Retina (tissue), 1 donor: ENCODE measurements around the gene RGS7.
"Not testable (repeated sequence)": the region's sequence is repeated elsewhere in the genome, so short reads cannot be mapped to it uniquely, and the experiment has no call there.

Experiments used
- DNase-seq: peaks from one replicate; pipeline ENCODE4 v3.0.0-alpha.2; 2016

Gene RGS7

GRCh38 chr1:241068359-241068758, 288.6 kb downstream of the RGS7 start:
- DNase-seq, result no peak

- no peak for DNase-seq
These were observed 293.7 kb downstream of the RGS7 start for GRCh38 chr1:241063276-241063675.

GRCh38 chr1:241061062-241061461, 295.9 kb downstream of the RGS7 start:
- DNase-seq, result no peak

- no peak for DNase-seq
These were observed 308.4 kb downstream of the RGS7 start for GRCh38 chr1:241048622-241049021.

GRCh38 chr1:241045659-241046058, 311.3 kb downstream of the RGS7 start:
- no peak for DNase-seq

- no peak for DNase-seq
These were observed 322.6 kb downstream of the RGS7 start for GRCh38 chr1:241034203-241034936.

GRCh38 chr1:241024834-241025233, 332.2 kb downstream of the RGS7 start:
- DNase-seq, result no peak

- no peak for DNase-seq
These were observed 334.6 kb downstream of the RGS7 start for GRCh38 chr1:241022366-241022765.

- DNase-seq, result no peak
These were observed 335.9 kb downstream of the RGS7 start for GRCh38 chr1:241020851-241021697.

GRCh38 chr1:241012708-241013340, 344.2 kb downstream of the RGS7 start:
- no peak for DNase-seq

- DNase-seq, result no peak
These were observed 349.3 kb downstream of the RGS7 start for GRCh38 chr1:241007668-241008067.

- no peak for DNase-seq
These were observed 357.2 kb downstream of the RGS7 start for GRCh38 chr1:240999826-241000225.

- no peak for DNase-seq
These were observed 358.5 kb downstream of the RGS7 start for GRCh38 chr1:240998441-240999015.

- no peak for DNase-seq
These were observed 359.0 kb downstream of the RGS7 start for GRCh38 chr1:240998024-240998423.

- DNase-seq, result no peak
These were observed 364.0 kb downstream of the RGS7 start for GRCh38 chr1:240993004-240993403.

GRCh38 chr1:240991230-240991629, 365.8 kb downstream of the RGS7 start:
- no peak for DNase-seq

- no peak for DNase-seq
These were observed 369.1 kb downstream of the RGS7 start for GRCh38 chr1:240987928-240988327.

GRCh38 chr1:240985081-240985480, 371.9 kb downstream of the RGS7 start:
- no peak for DNase-seq

- DNase-seq, result no peak
These were observed 376.7 kb downstream of the RGS7 start for GRCh38 chr1:240980342-240980741.

GRCh38 chr1:240976685-240977084, 380.3 kb downstream of the RGS7 start:
- DNase-seq, result no peak

- DNase-seq, result no peak
These were observed 383.1 kb downstream of the RGS7 start for GRCh38 chr1:240973875-240974274.

- not testable (repeated sequence) for DNase-seq
These were observed 384.9 kb downstream of the RGS7 start for GRCh38 chr1:240972059-240972458.

GRCh38 chr1:240970253-240970652, 386.8 kb downstream of the RGS7 start:
- no peak for DNase-seq
